GM10248 (cell line): ENCODE results near the gene DDB1.

Source experiments
- CTCF ChIA-PET: fragments of 300-600 bp; sonication (Branson Sonifier 250); formaldehyde crosslinking; extraction: SDS; loops from one replicate; lab custom pipeline; 2021; ENCODE audit warnings: antibody characterized with exemption; lab: Yijun Ruan, JAX
- POLR2A ChIA-PET: fragments of 350-650 bp; sonication (Branson Sonifier 250); formaldehyde crosslinking; extraction: SDS; loops from one replicate; lab custom pipeline; 2020; ENCODE audit warnings: antibody characterized with exemption; lab: Yijun Ruan, JAX
- DNase-seq: peaks from one replicate; pipeline ENCODE4 v3.0.0; 2012; ENCODE audit errors: extremely low spot score
- TF ChIP-seq, protein P1 (sequence below): IDR thresholded peaks from 2 replicates; pipeline ENCODE4 v1.5.1; 2012; ENCODE audit warnings: mild to moderate bottlenecking, low read depth; ENCODE audit errors: extremely low read depth, missing control alignments, control extremely low read depth

DDB1 gene

GRCh38 chr11:61353131-61354067 lies 20.5 kb upstream of the DDB1 start:
- TF ChIP-seq, protein P1, sequence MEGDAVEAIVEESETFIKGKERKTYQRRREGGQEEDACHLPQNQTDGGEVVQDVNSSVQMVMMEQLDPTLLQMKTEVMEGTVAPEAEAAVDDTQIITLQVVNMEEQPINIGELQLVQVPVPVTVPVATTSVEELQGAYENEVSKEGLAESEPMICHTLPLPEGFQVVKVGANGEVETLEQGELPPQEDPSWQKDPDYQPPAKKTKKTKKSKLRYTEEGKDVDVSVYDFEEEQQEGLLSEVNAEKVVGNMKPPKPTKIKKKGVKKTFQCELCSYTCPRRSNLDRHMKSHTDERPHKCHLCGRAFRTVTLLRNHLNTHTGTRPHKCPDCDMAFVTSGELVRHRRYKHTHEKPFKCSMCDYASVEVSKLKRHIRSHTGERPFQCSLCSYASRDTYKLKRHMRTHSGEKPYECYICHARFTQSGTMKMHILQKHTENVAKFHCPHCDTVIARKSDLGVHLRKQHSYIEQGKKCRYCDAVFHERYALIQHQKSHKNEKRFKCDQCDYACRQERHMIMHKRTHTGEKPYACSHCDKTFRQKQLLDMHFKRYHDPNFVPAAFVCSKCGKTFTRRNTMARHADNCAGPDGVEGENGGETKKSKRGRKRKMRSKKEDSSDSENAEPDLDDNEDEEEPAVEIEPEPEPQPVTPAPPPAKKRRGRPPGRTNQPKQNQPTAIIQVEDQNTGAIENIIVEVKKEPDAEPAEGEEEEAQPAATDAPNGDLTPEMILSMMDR = no peak
- ChIA-PET POLR2A (no interaction called here), CTCF (interaction anchor here (1.1 to 27.1 kb wide), 7 partner anchors 11 to 33 kb away, joined by 3 to 374 read pairs (median 3); partner anchors contain the start of genes DDB1 and TKFC)
- DNase-seq = no peak

DNA sequence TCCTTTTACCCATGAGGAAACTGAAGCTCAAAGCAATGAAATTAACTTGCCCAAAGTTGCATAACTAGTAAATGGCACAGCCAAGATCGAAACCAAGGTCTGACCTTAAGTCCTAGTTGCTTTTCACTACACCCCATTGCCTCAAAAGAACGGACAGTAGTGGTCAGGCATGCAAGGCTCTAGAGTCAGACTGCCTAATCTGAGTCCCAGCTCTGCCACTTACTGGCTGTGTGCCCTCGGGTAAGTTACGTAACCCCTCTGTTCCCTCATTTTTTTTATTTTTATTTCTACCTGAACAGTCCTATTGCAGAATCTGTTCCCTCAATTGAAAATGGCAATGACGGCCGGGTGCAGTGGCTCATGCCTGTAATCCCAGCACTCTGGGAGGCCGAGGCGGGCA lies 19.1 kb upstream of the DDB1 start:
- ChIA-PET CTCF (interaction anchor here (0.9 to 27.1 kb wide), 5 partner anchors 10 to 34 kb away, joined by 3 to 374 read pairs (median 4); partner anchors contain the start of genes CYB561A3, DDB1, TKFC and TMEM138), POLR2A (no interaction called here)
- TF ChIP-seq, protein P1 = no peak
- no peak for DNase-seq

- ChIA-PET CTCF (interaction anchor here (3.6 to 27.1 kb wide), 2 partner anchors 11 to 15 kb away, joined by 36 to 374 read pairs; partner anchors contain the start of genes DDB1 and TKFC), POLR2A (no interaction called here)
- no peak for DNase-seq
- TF ChIP-seq, protein P1 = no peak
Observed at GRCh38 chr11:61350803-61351202, 17.9 kb upstream of the DDB1 start.

DNA sequence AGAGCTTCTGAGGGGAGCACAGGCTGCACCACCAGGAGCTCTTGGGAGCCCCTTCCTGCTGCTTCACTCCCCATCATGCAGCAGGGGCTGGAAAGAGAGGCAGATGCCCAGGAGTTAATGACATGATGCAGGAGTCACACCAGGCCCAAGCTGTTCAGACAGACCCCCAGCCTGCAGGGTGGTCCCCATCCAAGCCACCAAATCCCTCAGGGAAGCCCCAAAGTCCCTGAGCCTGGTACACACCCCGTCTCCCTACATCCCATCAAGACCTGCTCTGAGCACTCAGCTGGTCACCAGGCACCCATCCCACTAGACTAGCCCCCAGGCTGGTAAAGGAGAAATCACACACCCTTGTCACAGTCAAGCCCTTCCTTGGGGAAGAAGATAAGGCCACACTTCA lies 17.4 kb upstream of the DDB1 start:
- no peak for DNase-seq
- TF ChIP-seq, protein P1 = no peak
- ChIA-PET CTCF (interaction anchor here (0.9 to 3.6 kb wide), 3 partner anchors 10 to 14 kb away, joined by 3 to 36 read pairs (median 10); partner anchors contain the start of gene CYB561A3), POLR2A (no interaction called here)

GRCh38 chr11:61349916-61350315 lies 17.0 kb upstream of the DDB1 start:
- TF ChIP-seq, protein P1 = no peak
- no peak for DNase-seq
- POLR2A ChIA-PET = interaction anchor here (0.9 kb wide), 2 partner anchors 8 to 33 kb away, joined by 3 to 5 read pairs; no protein-coding TSS in a partner anchor
- CTCF ChIA-PET = interaction anchor here (0.9 to 3.6 kb wide), 5 partner anchors 11 to 96 kb away, joined by 3 to 36 read pairs (median 5); partner anchors contain the start of genes CYB561A3, DDB1 and TKFC

DNA sequence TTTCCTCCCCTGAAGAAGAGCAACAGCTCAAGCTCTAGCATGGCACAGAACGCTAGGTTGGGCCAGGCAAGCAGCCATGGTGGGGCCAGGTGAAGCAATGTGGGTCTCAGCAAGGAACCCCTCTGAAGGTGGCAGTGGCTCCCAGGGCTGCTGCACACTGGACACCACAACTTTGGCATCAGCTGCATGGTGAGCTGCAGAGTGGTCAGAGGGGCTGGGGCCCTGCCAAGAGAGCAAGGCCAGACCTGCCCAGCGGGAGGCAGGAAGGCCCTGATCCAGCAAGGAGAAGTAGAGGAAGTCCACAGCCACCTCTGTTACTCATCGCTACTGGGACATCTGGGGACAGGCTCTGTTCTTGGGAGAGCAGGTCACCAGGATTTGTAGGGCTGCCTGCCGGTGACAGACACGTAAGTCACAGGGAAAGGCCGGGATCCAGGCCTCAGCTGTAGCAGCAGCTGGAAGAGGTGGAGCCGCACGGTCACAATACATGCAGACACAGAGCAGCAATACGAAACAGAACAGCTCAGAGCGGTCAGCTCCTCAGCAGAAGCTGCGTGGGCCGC lies 16.4 kb upstream of the DDB1 start:
- ChIA-PET POLR2A (interaction anchor here (0.7 to 1.7 kb wide), 4 partner anchors 9 to 34 kb away, joined by 3 to 7 read pairs (median 4); partner anchors contain the start of genes CYB561A3 and TMEM138), CTCF (interaction anchor here (0.8 to 3.6 kb wide), 8 partner anchors 11 to 96 kb away, joined by 3 to 36 read pairs (median 4); partner anchors contain the start of genes CYB561A3, DDB1 and TKFC)
- DNase-seq = no peak
- TF ChIP-seq, protein P1 = no peak
